Activated CD8-positive, alpha-beta memory T cell treated with anti-CD3 and anti-CD28 coated beads, Interleukin-2, amount 50 U/mL, for 1 hour (primary cell): ENCODE results near the gene DHX8.

Source experiments
- DNase-seq: peaks from one replicate; pipeline ENCODE4 v3.0.0-alpha.2; 2020; ENCODE audit errors: extremely low read depth

DHX8 gene

DNA sequence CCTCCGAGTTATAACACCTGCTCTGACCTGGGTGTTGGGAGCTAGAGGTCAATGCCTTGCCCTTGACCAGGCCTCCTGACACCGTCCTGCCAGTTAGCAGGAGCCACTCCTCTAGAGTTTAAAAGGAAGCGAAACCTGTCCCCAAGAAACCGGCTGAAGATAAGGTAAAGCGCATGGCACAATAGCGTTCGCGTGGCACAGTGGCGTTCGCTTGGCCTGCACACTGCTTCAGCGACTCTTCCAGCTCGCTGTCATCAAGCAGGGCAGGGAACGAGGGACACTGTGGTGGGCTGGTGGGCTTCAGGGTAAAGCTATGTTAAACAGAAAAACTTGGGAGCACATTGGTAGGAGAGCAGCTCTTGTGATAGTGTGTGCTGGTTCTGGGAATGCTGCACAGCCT is 90.6 kb downstream of the DHX8 start:
- DNase-seq, result no peak

DNA sequence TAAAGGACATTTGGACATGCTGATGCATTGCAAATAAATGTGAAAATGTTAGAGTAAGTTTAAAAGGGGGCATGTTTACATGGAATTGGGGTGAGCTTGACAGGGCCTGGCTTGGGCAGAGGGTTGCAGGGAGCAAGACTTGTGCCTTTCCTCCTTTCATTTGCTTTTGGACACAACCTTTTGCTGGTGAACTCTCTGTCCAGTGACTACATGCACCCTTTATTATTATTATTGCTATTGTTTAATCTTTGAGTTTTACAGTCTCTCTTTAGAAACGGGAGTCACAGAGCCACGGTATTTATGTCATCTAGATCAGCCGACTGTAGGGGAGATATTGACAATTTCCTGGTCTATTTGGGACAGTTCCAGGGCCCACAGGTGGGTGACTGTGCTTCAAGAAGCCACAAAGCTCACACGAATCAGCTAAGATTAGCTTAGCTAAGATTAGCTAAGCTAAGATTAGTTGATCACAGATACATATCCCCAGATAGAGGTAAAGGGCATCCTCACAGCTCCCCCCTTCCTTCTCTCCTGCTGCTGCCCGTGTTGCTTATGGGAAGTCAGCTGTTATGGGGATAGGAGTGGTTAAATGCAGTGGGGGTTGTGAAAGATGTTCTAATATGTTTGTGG is 91.2 kb downstream of the DHX8 start:
- DNase-seq, result no peak
